ENCODE measurements around the gene QPCT. TPM values are rescaled to one million over a fixed set of nuclear protein-coding genes. Genes with fewer than 3 reads are reported as not detected.
"Not testable (repeated sequence)": the region's sequence is repeated elsewhere in the genome, so short reads cannot be mapped to it uniquely, and the experiment has no call there.

Gene QPCT
- total RNA-seq, 1 experiment from 2014 or later = 18.4 TPM

- no peak for DNase-seq (ENCODE audit: low spot score)
These were observed 13.1 kb downstream of the QPCT start for GRCh38 chr2:37357530-37357929.

GRCh38 chr2:37358466-37358865, 14.0 kb downstream of the QPCT start:
- no peak for DNase-seq (ENCODE audit: low spot score)

- no peak for DNase-seq (ENCODE audit: low spot score)
These were observed 16.9 kb downstream of the QPCT start for GRCh38 chr2:37361216-37361815.

GRCh38 chr2:37361994-37362698, 17.7 kb downstream of the QPCT start:
- DNase-seq (ENCODE audit: low spot score) = no peak

GRCh38 chr2:37364351-37364750, 19.9 kb downstream of the QPCT start:
- DNase-seq (ENCODE audit: low spot score) = no peak

GRCh38 chr2:37365669-37366068, 21.2 kb downstream of the QPCT start:
- DNase-seq (ENCODE audit: low spot score) = peak; percentile 21

GRCh38 chr2:37366773-37367172, 22.3 kb downstream of the QPCT start:
- DNase-seq (ENCODE audit: low spot score) = no peak

GRCh38 chr2:37367310-37367709, 22.9 kb downstream of the QPCT start:
- DNase-seq (ENCODE audit: low spot score) = no peak

- no peak for DNase-seq (ENCODE audit: low spot score)
These were observed 23.6 kb downstream of the QPCT start for GRCh38 chr2:37367984-37368383.

- DNase-seq (ENCODE audit: low spot score) = no peak
These were observed 26.2 kb downstream of the QPCT start for GRCh38 chr2:37370666-37371065.

GRCh38 chr2:37372000-37372399, 27.6 kb downstream of the QPCT start:
- DNase-seq (ENCODE audit: low spot score) = no peak

- DNase-seq (ENCODE audit: low spot score) = no peak
These were observed 31.4 kb downstream of the QPCT start for GRCh38 chr2:37375741-37376288.

GRCh38 chr2:37376421-37377186, 32.2 kb downstream of the QPCT start:
- DNase-seq (ENCODE audit: low spot score) = peak; percentile 64

- DNase-seq (ENCODE audit: low spot score) = peak; percentile 16
These were observed 32.7 kb downstream of the QPCT start for GRCh38 chr2:37377187-37377532.

GRCh38 chr2:37378411-37378810, 34.0 kb downstream of the QPCT start:
- peak; percentile 88 for DNase-seq (ENCODE audit: low spot score)

GRCh38 chr2:37379881-37380296, 35.5 kb downstream of the QPCT start:
- DNase-seq (ENCODE audit: low spot score) = no peak

- DNase-seq (ENCODE audit: low spot score) = not testable (repeated sequence)
These were observed 36.4 kb downstream of the QPCT start for GRCh38 chr2:37380787-37381186.

- not testable (repeated sequence) for DNase-seq (ENCODE audit: low spot score)
These were observed 39.8 kb downstream of the QPCT start for GRCh38 chr2:37384261-37384660.

- DNase-seq (ENCODE audit: low spot score) = no peak
These were observed 42.9 kb downstream of the QPCT start for GRCh38 chr2:37387148-37387835.

GRCh38 chr2:37388074-37388473, 43.6 kb downstream of the QPCT start:
- peak; percentile 16 for DNase-seq (ENCODE audit: low spot score)

- no peak for DNase-seq (ENCODE audit: low spot score)
These were observed 45.0 kb downstream of the QPCT start for GRCh38 chr2:37389395-37389794.

Data from A172 (cell line).